ENCODE measurements around the gene CALD1.

CALD1 gene

GRCh38 chr7:134763960-134764359, 15.5 kb upstream of the CALD1 start:
- TF ChIP-seq, protein P1, sequence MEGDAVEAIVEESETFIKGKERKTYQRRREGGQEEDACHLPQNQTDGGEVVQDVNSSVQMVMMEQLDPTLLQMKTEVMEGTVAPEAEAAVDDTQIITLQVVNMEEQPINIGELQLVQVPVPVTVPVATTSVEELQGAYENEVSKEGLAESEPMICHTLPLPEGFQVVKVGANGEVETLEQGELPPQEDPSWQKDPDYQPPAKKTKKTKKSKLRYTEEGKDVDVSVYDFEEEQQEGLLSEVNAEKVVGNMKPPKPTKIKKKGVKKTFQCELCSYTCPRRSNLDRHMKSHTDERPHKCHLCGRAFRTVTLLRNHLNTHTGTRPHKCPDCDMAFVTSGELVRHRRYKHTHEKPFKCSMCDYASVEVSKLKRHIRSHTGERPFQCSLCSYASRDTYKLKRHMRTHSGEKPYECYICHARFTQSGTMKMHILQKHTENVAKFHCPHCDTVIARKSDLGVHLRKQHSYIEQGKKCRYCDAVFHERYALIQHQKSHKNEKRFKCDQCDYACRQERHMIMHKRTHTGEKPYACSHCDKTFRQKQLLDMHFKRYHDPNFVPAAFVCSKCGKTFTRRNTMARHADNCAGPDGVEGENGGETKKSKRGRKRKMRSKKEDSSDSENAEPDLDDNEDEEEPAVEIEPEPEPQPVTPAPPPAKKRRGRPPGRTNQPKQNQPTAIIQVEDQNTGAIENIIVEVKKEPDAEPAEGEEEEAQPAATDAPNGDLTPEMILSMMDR (IDR thresholded peaks at IDR 0.05; ENCODE audit: low read depth, low read length): no peak
- H3K4me3 ChIP-seq (ENCODE audit: low read depth, low read length): no peak overlapping the region

GRCh38 chr7:134764365-134764764, 15.1 kb upstream of the CALD1 start:
- TF ChIP-seq, protein P1 (IDR thresholded peaks at IDR 0.05; ENCODE audit: low read depth, low read length): no peak
- no peak overlapping the region for H3K4me3 ChIP-seq (ENCODE audit: low read depth, low read length)

GRCh38 chr7:134766779-134767519, 12.5 kb upstream of the CALD1 start:
- TF ChIP-seq, protein P1 (IDR thresholded peaks at IDR 0.05; ENCODE audit: low read depth, low read length): no peak
- H3K4me3 ChIP-seq (ENCODE audit: low read depth, low read length): no peak overlapping the region

DNA sequence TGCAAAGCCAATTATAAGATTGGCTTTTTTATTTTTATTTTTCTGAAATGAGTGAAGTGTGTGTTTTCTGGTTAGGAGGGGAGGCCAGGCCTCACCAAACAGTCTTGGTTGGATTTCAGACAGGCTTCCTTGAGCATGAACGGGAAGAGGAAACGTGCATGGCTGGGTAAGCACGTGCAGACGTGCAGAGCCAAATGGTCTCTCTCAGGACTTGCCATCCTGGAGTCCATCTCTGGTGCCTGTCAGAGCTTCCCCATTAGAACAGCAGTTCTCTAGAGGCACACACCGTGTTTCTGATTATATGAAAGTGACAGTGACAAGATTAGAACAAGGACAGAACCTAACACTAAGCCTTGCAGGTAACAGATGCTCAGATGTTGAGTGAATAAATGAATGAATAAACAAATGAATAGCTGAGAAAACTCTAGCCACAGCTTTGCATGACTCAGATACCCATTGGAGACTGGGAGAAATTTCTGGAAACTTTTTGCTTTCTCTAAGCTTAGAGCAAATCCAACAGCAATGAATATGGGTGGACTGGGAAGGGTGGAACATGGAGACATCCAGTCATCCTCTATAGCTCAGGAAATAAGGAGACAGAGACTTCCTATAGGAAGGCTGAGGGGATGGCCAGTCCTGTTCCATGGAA, 11.8 kb upstream of the CALD1 start:
- no peak overlapping the region for H3K4me3 ChIP-seq (ENCODE audit: low read depth, low read length)
- TF ChIP-seq, protein P1 (IDR thresholded peaks at IDR 0.05; ENCODE audit: low read depth, low read length): no peak

GRCh38 chr7:134768243-134768642, 11.2 kb upstream of the CALD1 start:
- no peak overlapping the region for H3K4me3 ChIP-seq (ENCODE audit: low read depth, low read length)

DNA sequence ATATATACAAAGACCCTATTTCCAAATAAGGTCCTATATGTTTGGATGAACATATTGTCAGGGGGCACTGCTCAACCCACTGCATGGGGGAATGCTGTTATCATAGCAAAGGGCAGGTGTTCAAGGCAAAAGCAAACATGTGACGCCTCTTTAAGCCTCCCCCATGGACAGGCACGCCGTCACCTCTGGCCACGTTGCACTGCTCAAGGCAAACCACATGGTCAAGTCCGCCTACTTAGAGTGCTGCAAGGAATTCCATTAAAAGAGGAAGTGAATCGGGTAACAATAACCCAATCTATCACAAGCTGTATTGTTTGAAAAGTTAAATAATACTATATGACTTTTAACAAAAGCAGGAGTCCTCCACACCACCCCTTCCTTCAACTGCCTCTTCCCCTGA, 8.8 kb upstream of the CALD1 start:
- TF ChIP-seq, protein P1 (IDR thresholded peaks at IDR 0.05; ENCODE audit: low read depth, low read length): no peak

More at GRCh38 chr7:134768243-134768642, 11.2 kb upstream of the CALD1 start:
- TF ChIP-seq, protein P1 (IDR thresholded peaks at IDR 0.05; ENCODE audit: low read depth, low read length): no peak

GRCh38 chr7:134771111-134771510, 8.3 kb upstream of the CALD1 start:
- TF ChIP-seq, protein P1 (IDR thresholded peaks at IDR 0.05; ENCODE audit: low read depth, low read length): no peak

More for the DNA sequence above, 8.8 kb upstream of the CALD1 start:
- no peak overlapping the region for H3K4me3 ChIP-seq (ENCODE audit: low read depth, low read length)

More at GRCh38 chr7:134771111-134771510, 8.3 kb upstream of the CALD1 start:
- no peak overlapping the region for H3K4me3 ChIP-seq (ENCODE audit: low read depth, low read length)
